Endothelial cell of umbilical vein (primary cell): ENCODE results near the gene GALK1. TPM values are rescaled to one million over a fixed set of nuclear protein-coding genes. Genes with fewer than 3 reads are reported as not detected.

ENCODE experiments used
- BruUV-seq: library from RNA; stranded (reverse); fragments of 400-500 nt; replicated peaks from 2 replicates; lab custom pipeline; 2021; lab: Mats Ljungman, UMichigan
- CTCF ChIA-PET: fragments of 300-600, 350-600 bp; sonication (Branson Sonifier 250); formaldehyde crosslinking; loops from one replicate; lab custom pipeline; 2021; ENCODE audit warnings: antibody characterized with exemption, inconsistent platforms; lab: Charles Lee
- POLR2A ChIA-PET: fragments of 300-600, 350-600 bp; sonication (Branson Sonifier 250); formaldehyde crosslinking; loops from one replicate; lab custom pipeline; 2021; ENCODE audit warnings: antibody characterized with exemption, inconsistent platforms; lab: Charles Lee
- DNase-seq: peaks from one replicate; pipeline ENCODE4 v3.0.0-alpha.2; 2011; ENCODE audit warnings: low read depth, low spot score
- FAIRE-seq: peaks from 2 replicates; lab custom pipeline; 2011; peaks lifted over from hg19 to GRCh38; lab: Jason Lieb, UNC
- H2AFZ ChIP-seq: 2 replicates; pipeline ENCODE4 v1.6.0; 2012; ENCODE audit warnings: low read depth, low read length, control low read depth, inconsistent platforms
- H3K27ac ChIP-seq: 2 replicates; pipeline ENCODE4 v1.5.1; 2011; ENCODE audit warnings: low read depth, mild to moderate bottlenecking, control low read depth, low read length, moderate library complexity; ENCODE audit not compliant: insufficient read depth
- H3K27me3 ChIP-seq, 2 experiments: 2 replicates each; pipeline versions ENCODE4 v1.6.0 to v1.6.1; 2011; ENCODE audit warnings: low read length in 2 of 2, mixed read lengths in 1 of 2; ENCODE audit not compliant: control insufficient read depth in 2 of 2, insufficient read depth in 2 of 2
- H3K36me3 ChIP-seq, 2 experiments: 2 replicates in 1 of 2; 3 replicates in 1 of 2; pipeline ENCODE4 v1.5.1; 2011; ENCODE audit warnings: low read length in 2 of 2, mild to moderate bottlenecking in 1 of 2, moderate library complexity in 1 of 2; ENCODE audit not compliant: control insufficient read depth in 2 of 2, insufficient read depth in 2 of 2; ENCODE audit errors: extremely low read depth in 1 of 2
- H3K4me1 ChIP-seq: 3 replicates; pipeline ENCODE4 v1.5.1; 2011; ENCODE audit warnings: mild to moderate bottlenecking, low read length; ENCODE audit not compliant: control insufficient read depth, insufficient read depth; ENCODE audit errors: extremely low read depth
- H3K4me2 ChIP-seq: 2 replicates; pipeline ENCODE4 v1.6.1; 2011; ENCODE audit warnings: low read length, control low read depth, mixed read lengths; ENCODE audit not compliant: insufficient read depth
- H3K4me3 ChIP-seq, 3 experiments: fragments of 200-600 bp in 1 of 3; sonication (generic), shearing (Covaris generic) in 1 of 3; replicated peaks in 1 of 3; 2 replicates each; pipeline ENCODE4 v1.5.1; 2011 to 2016; ENCODE audit warnings: control low read depth in 3 of 3, low read length in 3 of 3, mild to moderate bottlenecking in 2 of 3, inconsistent platforms in 1 of 3, low read depth in 1 of 3, moderate library complexity in 1 of 3; ENCODE audit not compliant: insufficient read depth in 1 of 3
- H3K79me2 ChIP-seq: 2 replicates; pipeline ENCODE4 v1.6.0; 2012; ENCODE audit warnings: low read length, inconsistent platforms; ENCODE audit not compliant: control insufficient read depth, insufficient read depth
- H3K9ac ChIP-seq: replicated peaks from 2 replicates; pipeline ENCODE3; 2011; ENCODE audit warnings: low read length, control low read depth; ENCODE audit not compliant: insufficient read depth; ENCODE audit errors: extremely low read depth
- H3K9me1 ChIP-seq: replicated peaks from 3 replicates; pipeline ENCODE4 v1.6.0; 2011; ENCODE audit warnings: mild to moderate bottlenecking, low read length; ENCODE audit not compliant: control insufficient read depth, insufficient read depth; ENCODE audit errors: extremely low read depth
- H3K9me3 ChIP-seq: replicated peaks from 2 replicates; pipeline ENCODE4 v1.5.1; 2012; ENCODE audit warnings: low read length, inconsistent platforms; ENCODE audit not compliant: control insufficient read depth, insufficient read depth
- H4K20me1 ChIP-seq: replicated peaks from 2 replicates; pipeline ENCODE3; 2011; ENCODE audit warnings: mild to moderate bottlenecking, low read length; ENCODE audit not compliant: control insufficient read depth, insufficient read depth; ENCODE audit errors: extremely low read depth
- CTCF ChIP-seq, 2 donors: IDR thresholded peaks; 1 replicate in 1 of 2; 2 replicates in 1 of 2; pipeline ENCODE4 v1.5.1; 2011; ENCODE audit warnings: low read length in 2 of 2, mild to moderate bottlenecking in 2 of 2, moderate library complexity in 2 of 2, control low read depth in 1 of 2, inconsistent platforms in 1 of 2, low read depth in 1 of 2; ENCODE audit not compliant: insufficient read depth in 1 of 2; ENCODE audit errors: extremely low read depth in 1 of 2
- EZH2 ChIP-seq: IDR thresholded peaks from 2 replicates; pipeline ENCODE4 v1.6.1; 2012; ENCODE audit warnings: borderline replicate concordance, low read depth, mild to moderate bottlenecking, moderate library complexity, low read length, inconsistent platforms; ENCODE audit not compliant: severe bottlenecking
- FOS ChIP-seq: IDR thresholded peaks from 2 replicates; pipeline ENCODE4 v1.6.1; 2011; ENCODE audit warnings: mild to moderate bottlenecking, low read length, moderate library complexity, borderline replicate concordance; ENCODE audit not compliant: insufficient read depth
- GATA2 ChIP-seq: IDR thresholded peaks from 2 replicates; pipeline ENCODE4 v1.7.0; 2011; ENCODE audit warnings: low read depth, mild to moderate bottlenecking, moderate library complexity, mixed read lengths, low read length; ENCODE audit not compliant: insufficient read length, insufficient read depth
- JUN ChIP-seq: IDR thresholded peaks from 2 replicates; pipeline ENCODE4 v1.6.1; 2011; ENCODE audit warnings: borderline replicate concordance, low read depth; ENCODE audit not compliant: insufficient read length, insufficient read depth
- MAX ChIP-seq: IDR thresholded peaks from 2 replicates; pipeline ENCODE4 v1.6.1; 2011; ENCODE audit not compliant: insufficient read depth, insufficient read length
- MYC ChIP-seq: IDR thresholded peaks from one replicate; pipeline ENCODE4 v1.6.1; 2011; ENCODE audit warnings: mild to moderate bottlenecking, low read depth, low read length
- POLR2A ChIP-seq: IDR thresholded peaks from 2 replicates; pipeline ENCODE4 v1.6.1; 2012; ENCODE audit warnings: low read depth, mild to moderate bottlenecking, control low read depth, low read length
- POLR2AphosphoS5 ChIP-seq: IDR thresholded peaks from 2 replicates; pipeline ENCODE4 v1.6.1; 2012; ENCODE audit warnings: low read depth, mild to moderate bottlenecking, control low read depth, low read length, moderate library complexity; ENCODE audit not compliant: insufficient read depth
- dilution Hi-C: fragments of 300-500 bp; cut with MboI; formaldehyde crosslinking; loops from one replicate; pipeline ENCODE4 v1.15.0; 2019; ENCODE audit warnings: low sequenced_read_pairs; ENCODE audit not compliant: extremely low pct_ligation_motif_present
- intact Hi-C: fragments of 100-400 bp; cut with micrococcal nuclease; formaldehyde crosslinking; loops from one replicate; pipeline ENCODE4 v1.10.0; 2022
- polyA plus RNA-seq, 4 experiments: library from polyadenylated mRNA; depleted of rRNA in 3 of 4; stranded (reverse) in 3 of 4; unstranded in 1 of 4; fragments of >200 nt; gene quantifications; 2 replicates each; pipeline versions ENCODE4 v1.2.1 to v1.2.3, GENCODE V29; 2011 to 2012; ENCODE audit warnings: missing spikeins in 1 of 4
- total RNA-seq: library from RNA; stranded (reverse); gene quantifications from 2 replicates; pipeline ENCODE4 v1.2.3, GENCODE V29; 2021

GALK1 gene
- total and polyA plus RNA-seq, 2 donors (not counting 3 experiments of a cell fraction or from before 2014, with no cell fraction given) = 45.8 to 63.7 TPM

GRCh38 chr17:75731086-75731715 is 33.8 kb downstream of the GALK1 start:
- ChIA-PET POLR2A (no interaction called here), CTCF (interaction anchor here (0.6 to 2.8 kb wide), 6 partner anchors 17 to 97 kb away, joined by 3 to 13 read pairs (median 4); no protein-coding TSS in a partner anchor)
- no peak for FAIRE-seq
- Histone ChIP-seq H4K20me1 (no peaks in the 10 kb centered on the region), H3K9ac (no peak overlapping the region), H3K36me3 (no peaks in the 10 kb centered on the region), H2AFZ (no peak overlapping the region), H3K9me3 (no peaks in the 10 kb centered on the region), H3K4me3 (no peak overlapping the region), H3K27me3 (no peaks in the 10 kb centered on the region), H3K79me2 (no peaks in the 10 kb centered on the region), H3K4me2 (no peak overlapping the region), H3K27ac (no peak overlapping the region), H3K4me1 (no peaks in the 10 kb centered on the region), H3K9me1 (no peaks in the 10 kb centered on the region)
- dilution Hi-C loops = no loop called here
- DNase-seq = no peak
- no TSS peak for BruUV-seq
- intact Hi-C loops = no loop called here
- TF ChIP-seq FOS = no peak
- no peak for TF ChIP-seq JUN
- TF ChIP-seq MYC = no peak

GRCh38 chr17:75730065-75730464 is 34.9 kb downstream of the GALK1 start:
- no peak overlapping the region for H3K9ac ChIP-seq
- BruUV-seq = no TSS peak
- no peaks in the 10 kb centered on the region for H3K36me3 ChIP-seq
- H3K4me3 ChIP-seq = no peak overlapping the region
- no peaks in the 10 kb centered on the region for H4K20me1 ChIP-seq
- no peaks in the 10 kb centered on the region for H3K9me3 ChIP-seq
- intact Hi-C loops (no loop called here), dilution Hi-C loops (no loop called here)
- DNase-seq (no peak), FAIRE-seq (no peak)
- H3K4me2 ChIP-seq = no peak overlapping the region
- H3K27ac ChIP-seq = no peak overlapping the region
- ChIA-PET CTCF (interaction anchor here (0.8 to 1.6 kb wide), 7 partner anchors 8 to 97 kb away, joined by 3 to 15 read pairs (median 4); partner anchors contain the start of gene SMIM5), POLR2A (interaction anchor here (0.6 kb wide), 1 partner anchor 48 kb away, joined by 4 read pairs; no protein-coding TSS in a partner anchor)
- H2AFZ ChIP-seq = no peak overlapping the region
- H3K27me3 ChIP-seq = no peaks in the 10 kb centered on the region
- TF ChIP-seq JUN (no peak), MAX (no peak), POLR2A (no peak), GATA2 (no peak), POLR2AphosphoS5 (no peak), CTCF (IDR thresholded peaks at IDR 0.05; ENCODE audit: extremely low read depth in 1 of 2, insufficient read depth in 1 of 2, low read depth in 1 of 2, low read length in 2 of 2) (no peak), MYC (no peak), EZH2 (no peak), FOS (no peak)
- H3K9me1 ChIP-seq = no peaks in the 10 kb centered on the region
- H3K4me1 ChIP-seq = no peaks in the 10 kb centered on the region
- H3K79me2 ChIP-seq = no peaks in the 10 kb centered on the region
